ENCODE measurements around the gene ZBTB7A. TPM values are rescaled to one million over a fixed set of nuclear protein-coding genes. Genes with fewer than 3 reads are reported as not detected.

Gene ZBTB7A
- total RNA-seq, 6 experiments from 2014 or later, result 19.0 to 38.5 (median 27.7) TPM

- H3K4me1 ChIP-seq, result peaks cover 0 to 14% (median 7%) of the 10 kb centered on the region in 4 donors
- H3K36me3 ChIP-seq, result no peaks in the 10 kb centered on the region
- no peak for TF ChIP-seq CTCF (IDR thresholded peaks at IDR 0.05)
- TF ChIP-seq POLR2A (IDR thresholded peaks at IDR 0.05), result no peak
- ATAC-seq (no peak), DNase-seq (no peak)
- intact Hi-C loops (cut with DNase I), result no loop called here
- H3K9me3 ChIP-seq, result no peaks in the 10 kb centered on the region
- no peak overlapping the region for H3K4me3 ChIP-seq
- H3K27ac ChIP-seq, result no peak overlapping the region
- 29% methylated on average over 2 of the region's 2 CpGs for WGBS (ENCODE audit: insufficient coverage, low coverage, low lambda C conversion rate, missing lambda C conversion rate)
- no peaks in the 10 kb centered on the region for H3K27me3 ChIP-seq
Measured at GRCh38 chr19:4081441-4082129, 14.9 kb upstream of the ZBTB7A start.

GRCh38 chr19:4080473-4080872, 13.8 kb upstream of the ZBTB7A start:
- TF ChIP-seq CTCF (IDR thresholded peaks at IDR 0.05) (no peak), POLR2A (IDR thresholded peaks at IDR 0.05) (no peak)
- Histone ChIP-seq H3K4me1 (peaks cover 0 to 14% (median 8%) of the 10 kb centered on the region in 4 donors), H3K36me3 (no peaks in the 10 kb centered on the region), H3K27me3 (no peaks in the 10 kb centered on the region), H3K9me3 (no peaks in the 10 kb centered on the region), H3K4me3 (no peak overlapping the region), H3K27ac (no peak overlapping the region)
- intact Hi-C loops (cut with DNase I), result no loop called here
- 81% methylated on average over 6 of the region's 6 CpGs for WGBS (ENCODE audit: insufficient coverage, low coverage, low lambda C conversion rate, missing lambda C conversion rate)
- ATAC-seq, result no peak
- no peak for DNase-seq

GRCh38 chr19:4077800-4078684, 11.3 kb upstream of the ZBTB7A start:
- Histone ChIP-seq H3K4me1 (peaks cover 0 to 14% (median 8%) of the 10 kb centered on the region in 4 donors), H3K27ac (peak overlapping the region; percentile 87 to 89 (median 89)), H3K9me3 (no peaks in the 10 kb centered on the region), H3K27me3 (no peaks in the 10 kb centered on the region), H3K36me3 (no peaks in the 10 kb centered on the region), H3K4me3 (peak overlapping the region; percentile 61 to 74 (median 66))
- DNase-seq (peak; percentile 72 to 74 (median 73)), ATAC-seq (peak; percentile 72 to 80 (median 75))
- TF ChIP-seq POLR2A (IDR thresholded peaks at IDR 0.05) (no peak), CTCF (IDR thresholded peaks at IDR 0.05) (no peak)
- 17% methylated on average over 15 of the region's 33 CpGs for WGBS (ENCODE audit: insufficient coverage, low coverage, low lambda C conversion rate, missing lambda C conversion rate)
- intact Hi-C loops (cut with DNase I), result no loop called here

GRCh38 chr19:4077007-4077374, 10.3 kb upstream of the ZBTB7A start:
- ATAC-seq, result peak; percentile 6 to 71 (median 40)
- H3K9me3 ChIP-seq, result no peaks in the 10 kb centered on the region
- WGBS (ENCODE audit: insufficient coverage, low coverage, low lambda C conversion rate, missing lambda C conversion rate), result 80% methylated on average over 2 of the region's 3 CpGs

More at GRCh38 chr19:4077007-4077374, 10.3 kb upstream of the ZBTB7A start:
- intact Hi-C loops (cut with DNase I), result no loop called here
- Histone ChIP-seq H3K27ac (peak overlapping the region in 2 of 3 donors; percentile 89), H3K4me1 (peaks cover 0 to 14% (median 8%) of the 10 kb centered on the region in 4 donors), H3K4me3 (no peak overlapping the region), H3K36me3 (no peaks in the 10 kb centered on the region), H3K27me3 (no peaks in the 10 kb centered on the region)
- TF ChIP-seq CTCF (IDR thresholded peaks at IDR 0.05), result no peak
- TF ChIP-seq POLR2A (IDR thresholded peaks at IDR 0.05), result no peak
- DNase-seq, result peak in 2 of 3 donors; percentile 67 to 70

Measured in right lobe of liver (tissue), 6 donors.